Stimulated activated CD4-positive, alpha-beta T cell treated with anti-CD3 and anti-CD28 coated beads, Interleukin-12 subunit alpha, Interleukin-12 subunit beta, amount 100 ng/mL, for 4 hours (primary cell): Measurements from ENCODE around the gene KIF17.
A peak's percentile ranks its signal among the peaks of the same experiment; 100 is the strongest.

Experiments used
- DNase-seq: peaks from one replicate; pipeline ENCODE4 v3.0.0-alpha.2; 2020

KIF17 gene

DNA sequence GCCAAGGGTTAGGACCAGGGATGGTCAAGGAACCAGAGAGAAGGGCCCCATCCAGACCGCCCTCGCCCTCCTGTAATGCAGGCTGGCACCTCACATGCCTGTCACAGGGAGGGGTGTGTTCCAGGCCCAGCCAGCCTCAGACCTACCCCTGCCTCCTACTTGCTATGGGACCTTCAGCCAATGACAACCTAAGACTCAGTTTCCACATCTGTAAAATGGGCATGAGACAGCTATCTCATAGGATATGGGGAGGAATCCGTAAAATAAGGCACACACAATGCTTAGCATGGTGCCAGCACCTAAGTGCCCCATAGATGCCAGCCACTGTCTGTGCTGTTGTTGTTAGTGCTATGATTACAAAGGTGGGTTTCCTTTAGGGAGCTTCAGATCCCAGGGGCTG lies 7.9 kb downstream of the KIF17 start:
- DNase-seq, result no peak

GRCh38 chr1:20708891-20709290 lies 8.9 kb downstream of the KIF17 start:
- no peak for DNase-seq

DNA sequence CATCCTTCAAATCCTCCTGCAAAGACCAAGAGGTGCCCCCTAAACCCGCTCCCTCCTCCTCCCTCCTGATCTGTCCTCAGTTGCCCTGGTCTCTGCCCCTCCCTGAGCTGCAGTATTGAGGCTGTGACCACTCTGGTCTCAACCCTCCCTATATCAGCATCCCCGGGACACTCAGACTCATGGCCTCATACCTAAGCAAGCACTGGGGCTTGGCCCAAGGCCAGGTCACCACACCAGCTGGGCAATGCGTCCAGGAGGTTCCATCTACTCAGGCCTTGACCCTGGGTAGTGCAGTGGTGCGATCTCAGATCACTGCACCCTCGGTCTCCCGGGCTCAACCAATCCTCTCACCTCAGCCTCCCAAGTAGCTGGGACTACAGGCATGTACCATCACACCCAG lies 9.8 kb downstream of the KIF17 start:
- DNase-seq, result no peak

GRCh38 chr1:20706841-20707240 lies 11.0 kb downstream of the KIF17 start:
- DNase-seq, result no peak

GRCh38 chr1:20705203-20705755 lies 12.5 kb downstream of the KIF17 start:
- DNase-seq, result no peak

GRCh38 chr1:20704390-20705202 lies 13.2 kb downstream of the KIF17 start:
- no peak for DNase-seq

- DNase-seq, result no peak
Observed at GRCh38 chr1:20703124-20703756, 14.6 kb downstream of the KIF17 start.

- no peak for DNase-seq
Observed at GRCh38 chr1:20702416-20702815, 15.4 kb downstream of the KIF17 start.

DNA sequence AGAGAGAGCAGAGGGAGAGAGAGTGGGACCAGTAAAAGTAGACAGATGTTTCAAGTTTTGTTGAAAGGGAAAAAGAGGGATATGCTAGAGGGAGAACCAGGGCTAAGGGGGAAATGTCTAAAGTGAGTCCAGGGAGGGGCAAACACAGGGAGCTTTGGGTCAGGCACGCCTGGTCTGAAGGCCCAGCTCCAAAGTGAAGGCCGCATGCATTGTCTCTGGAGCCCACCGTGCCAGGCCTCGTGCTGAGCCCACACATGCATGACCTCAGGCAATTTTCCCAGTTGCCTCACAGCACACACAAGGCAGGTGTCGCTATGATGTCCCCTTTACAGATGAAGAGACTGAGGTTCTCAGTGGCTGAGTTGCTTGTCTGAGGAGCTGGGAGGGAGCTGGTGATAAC lies 16.0 kb downstream of the KIF17 start:
- no peak for DNase-seq

- DNase-seq, result no peak
Observed at GRCh38 chr1:20701446-20701845, 16.4 kb downstream of the KIF17 start.

GRCh38 chr1:20700636-20701215 lies 17.1 kb downstream of the KIF17 start:
- no peak for DNase-seq

GRCh38 chr1:20699558-20699957 lies 18.2 kb downstream of the KIF17 start:
- DNase-seq, result no peak

DNA sequence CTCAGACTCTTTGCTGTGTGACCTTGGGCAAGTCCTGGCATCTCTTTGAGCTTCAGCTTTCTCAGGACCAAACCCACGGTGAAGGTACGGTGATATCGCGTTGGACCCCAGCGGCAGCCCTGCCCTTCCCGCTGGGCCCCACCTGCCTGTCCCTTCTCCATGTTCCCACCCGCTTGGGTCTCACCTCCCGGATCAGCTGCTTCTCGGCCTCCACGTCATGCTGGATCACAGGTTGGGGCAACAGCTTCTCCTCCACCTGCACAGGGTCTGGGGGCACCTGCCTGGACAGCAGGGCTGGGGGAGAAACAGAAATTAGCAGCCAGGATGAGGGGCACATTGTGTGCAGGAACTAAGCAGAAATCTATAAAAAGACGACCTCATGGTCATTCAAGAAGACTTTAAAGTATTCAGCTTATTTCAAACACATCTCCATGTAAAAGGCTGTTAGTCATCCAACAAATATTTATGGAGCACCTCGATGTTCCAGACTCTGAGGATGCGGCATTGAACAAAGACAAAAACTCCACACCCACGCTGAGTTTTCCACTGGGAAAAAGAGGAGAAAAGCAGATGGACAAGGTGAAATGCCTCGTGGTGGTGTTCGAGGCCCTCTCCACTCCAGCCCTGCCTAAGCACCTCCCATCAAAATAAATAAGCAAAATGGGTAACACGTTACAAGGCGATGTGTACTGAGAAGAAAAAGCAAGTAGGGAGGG lies 19.5 kb downstream of the KIF17 start:
- DNase-seq, result no peak

- no peak for DNase-seq
Observed at GRCh38 chr1:20697563-20697962, 20.2 kb downstream of the KIF17 start.

- peak; percentile 67 for DNase-seq
Observed at GRCh38 chr1:20696397-20697333, 21.1 kb downstream of the KIF17 start.

DNA sequence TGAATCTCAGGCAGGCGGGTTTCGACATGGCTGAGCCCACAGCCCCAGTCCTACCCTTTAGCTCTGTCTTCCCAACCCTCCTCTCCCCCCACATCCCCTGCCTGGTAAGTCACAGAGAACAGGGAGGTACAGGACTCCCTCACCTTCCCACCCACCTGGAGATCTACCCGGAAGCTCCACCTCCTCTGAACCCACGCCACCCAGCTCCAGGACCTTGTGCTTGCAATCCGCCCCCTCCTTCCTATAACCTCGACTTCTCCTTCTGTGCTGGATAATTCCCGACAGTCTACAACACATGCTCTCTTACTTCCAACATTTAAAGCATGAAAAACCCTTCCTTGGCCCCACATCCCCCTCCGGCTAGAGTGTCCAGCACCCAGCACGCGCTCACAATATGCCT lies 22.3 kb downstream of the KIF17 start:
- DNase-seq, result no peak

DNA sequence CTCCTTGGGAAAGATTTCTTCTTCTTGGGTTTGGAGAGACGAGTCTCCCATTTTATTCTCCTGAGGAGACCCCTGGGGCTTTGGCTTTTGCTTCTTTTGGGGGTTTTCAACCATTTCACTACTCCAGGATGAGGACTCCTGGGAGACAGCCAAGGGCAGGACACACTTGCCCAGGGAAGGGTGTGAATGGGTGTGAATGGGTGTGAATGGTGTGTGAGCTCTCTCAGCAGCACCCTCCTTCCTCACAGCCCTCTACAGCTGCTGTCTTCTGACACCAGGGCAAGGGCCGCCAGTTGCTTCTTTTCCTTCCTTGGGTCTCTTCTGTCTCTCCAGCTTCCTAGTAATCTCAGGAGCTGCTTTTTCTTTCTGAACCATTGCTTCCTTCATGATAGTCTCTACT lies 24.2 kb downstream of the KIF17 start:
- DNase-seq, result no peak

DNA sequence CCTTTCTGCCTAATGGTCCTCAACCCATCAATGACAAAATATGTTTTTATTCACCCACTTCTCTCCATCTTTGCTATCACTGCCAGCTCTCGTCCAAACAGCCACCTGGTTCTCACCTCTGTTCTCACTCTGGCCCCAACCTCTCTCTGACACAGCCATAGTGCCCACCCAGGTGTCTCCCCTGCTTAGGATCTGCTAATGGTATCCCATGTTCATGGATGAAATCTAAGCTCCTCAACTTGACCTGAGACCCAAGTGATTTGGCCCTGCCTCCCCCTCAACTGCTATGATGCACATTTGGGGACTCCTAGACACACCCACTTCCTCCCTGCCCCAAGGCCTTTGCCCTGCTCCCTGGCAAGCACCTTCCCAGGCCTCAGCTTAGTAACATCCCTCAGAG lies 25.9 kb downstream of the KIF17 start:
- DNase-seq, result no peak

DNA sequence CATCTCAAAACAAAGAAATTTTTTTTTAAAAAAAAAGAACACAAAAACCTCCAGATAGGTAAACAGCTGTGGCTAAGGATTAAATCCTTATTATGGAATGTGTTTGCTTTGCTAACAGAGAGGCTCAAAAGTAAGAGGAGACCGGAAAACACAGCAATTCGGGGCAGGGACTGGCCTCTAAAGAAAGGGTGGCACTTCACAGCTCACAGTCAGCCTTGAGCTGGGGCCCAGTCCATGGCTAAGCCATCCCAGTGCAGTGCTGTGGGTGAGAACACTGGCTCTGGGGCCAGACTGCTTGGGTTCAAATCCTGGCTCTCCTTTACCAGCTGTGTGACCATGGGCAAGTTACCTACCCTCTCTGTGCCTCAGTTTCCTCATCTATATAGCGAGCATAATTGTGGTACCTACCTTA lies 28.2 kb downstream of the KIF17 start:
- DNase-seq, result no peak

DNA sequence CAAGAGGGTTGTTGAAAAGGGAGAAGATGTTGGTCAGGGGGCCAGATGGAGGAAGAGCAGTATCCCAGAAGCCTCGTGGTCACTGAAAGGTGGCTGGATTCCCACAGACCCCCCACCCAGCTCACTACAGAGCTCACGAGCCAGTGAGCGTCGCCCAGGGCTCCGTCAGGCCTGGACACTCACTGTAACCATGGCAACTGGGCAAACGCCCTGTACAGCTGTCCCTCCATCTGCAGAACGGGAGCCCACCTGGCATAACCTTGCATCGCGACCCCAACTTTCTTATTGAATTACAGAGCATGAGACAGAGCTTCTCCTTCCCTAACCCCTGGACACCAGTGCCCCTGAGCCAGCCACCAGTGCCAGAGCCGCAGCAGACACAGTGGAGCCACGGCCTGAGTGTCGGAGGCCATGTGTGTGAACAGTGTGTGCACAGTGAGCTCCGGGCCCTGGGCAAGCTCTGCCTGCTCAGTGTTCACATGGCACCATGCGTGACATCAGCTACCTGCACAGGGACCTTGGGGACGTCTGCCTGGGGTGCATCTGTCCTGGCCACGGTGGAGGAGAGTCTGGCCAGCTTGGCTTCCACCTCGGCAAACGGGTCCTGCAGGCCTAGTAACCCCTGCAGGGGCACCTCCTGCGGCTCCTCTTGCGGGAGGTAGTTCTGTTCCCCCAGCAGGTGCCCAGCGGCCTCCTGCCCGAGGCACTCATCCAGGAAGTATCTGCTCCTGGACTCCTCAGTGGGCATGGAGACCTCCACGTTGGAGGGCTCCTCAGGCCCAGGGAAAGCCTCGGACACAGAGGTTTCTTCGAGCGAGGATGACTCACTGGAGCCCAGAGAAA lies 30.7 kb downstream of the KIF17 start:
- DNase-seq, result no peak

DNA sequence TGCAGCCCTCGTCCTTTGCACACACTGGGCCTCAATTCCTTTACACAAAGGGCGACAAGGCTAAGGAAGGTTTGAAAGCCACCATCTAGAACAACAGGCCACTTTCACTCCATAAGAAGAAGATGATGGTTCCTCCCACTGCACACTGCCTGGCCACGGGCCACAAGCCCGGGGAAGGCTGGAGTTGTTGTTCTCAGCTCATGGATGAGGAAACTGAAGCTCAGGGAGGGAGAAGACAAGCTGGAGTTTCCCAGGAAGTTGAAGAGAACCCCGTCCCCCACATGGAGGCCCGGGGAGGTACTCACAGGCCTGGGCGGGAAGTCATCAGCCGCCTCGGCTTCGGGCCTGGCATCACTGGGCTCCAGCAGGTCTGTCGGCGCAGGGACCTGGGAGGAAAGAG lies 32.1 kb downstream of the KIF17 start:
- DNase-seq, result no peak
